Panc1 (cell line): ENCODE measurements around the gene PDZK1IP1. TPM values are rescaled to one million over a fixed set of nuclear protein-coding genes. Genes with fewer than 3 reads are reported as not detected.

Source experiments
- ATAC-seq: fragments of 200-7000 bp; cut with Tn5 transposase; 2 replicates; pipeline ENCODE4 v1.9.1; 2020; ENCODE audit warnings: mild to moderate bottlenecking, moderate library complexity
- BruUV-seq: library from RNA; stranded (reverse); fragments of 400-500 nt; replicated peaks from 2 replicates; lab custom pipeline; 2021; lab: Mats Ljungman, UMichigan
- CTCF ChIA-PET: fragments of 300-600 bp; sonication (Branson Sonifier 250); formaldehyde crosslinking; loops from one replicate; lab custom pipeline; 2022; ENCODE audit warnings: antibody characterized with exemption; lab: Charles Lee
- POLR2A ChIA-PET: fragments of 300-600 bp; sonication (Branson Sonifier 250); formaldehyde crosslinking; loops from one replicate; lab custom pipeline; 2022; ENCODE audit warnings: antibody characterized with exemption; lab: Charles Lee
- DNase-seq: peaks from one replicate; pipeline ENCODE4 v3.0.0-alpha.2; 2010; ENCODE audit warnings: low read depth, low spot score
- H3K27ac ChIP-seq: 2 replicates; pipeline ENCODE4 v1.5.1; 2011; ENCODE audit warnings: mild to moderate bottlenecking, low read length, inconsistent platforms
- H3K27me3 ChIP-seq: fragments of 200-500 bp; sonication (Bioruptor generic); 2 replicates; pipeline ENCODE4 v1.6.0; 2014; ENCODE audit warnings: low read length, inconsistent platforms; ENCODE audit not compliant: control insufficient read depth, insufficient read depth
- H3K36me3 ChIP-seq: fragments of 200-500 bp; sonication (Bioruptor generic); 2 replicates; pipeline ENCODE4 v1.5.1; 2014; ENCODE audit warnings: inconsistent platforms, mild to moderate bottlenecking, low read length, moderate library complexity; ENCODE audit not compliant: control insufficient read depth, insufficient read depth
- H3K4me1 ChIP-seq: 2 replicates; pipeline ENCODE4 v1.5.1; 2011; ENCODE audit warnings: inconsistent platforms, mild to moderate bottlenecking, low read length, moderate library complexity; ENCODE audit not compliant: control insufficient read depth, insufficient read depth
- H3K4me3 ChIP-seq, 2 experiments: 2 replicates each; pipeline ENCODE4 v1.5.1; 2011 to 2012; ENCODE audit warnings: low read depth in 2 of 2, low read length in 2 of 2, mild to moderate bottlenecking in 2 of 2, inconsistent platforms in 1 of 2, moderate library complexity in 1 of 2
- H3K9me3 ChIP-seq: fragments of 200-500 bp; sonication (Bioruptor generic); 2 replicates; pipeline ENCODE4 v1.5.1; 2014; ENCODE audit warnings: low read depth, mild to moderate bottlenecking, inconsistent platforms, low read length, moderate library complexity; ENCODE audit not compliant: control insufficient read depth, insufficient read depth
- POLR2AphosphoS5 ChIP-seq: IDR thresholded peaks from 2 replicates; pipeline ENCODE4 v1.6.1; 2012; ENCODE audit warnings: mild to moderate bottlenecking, low read depth, low read length, moderate library complexity
- SIN3A ChIP-seq: IDR thresholded peaks from 2 replicates; pipeline ENCODE4 v1.6.1; 2012; ENCODE audit warnings: low read depth, mild to moderate bottlenecking, low read length, moderate library complexity, borderline replicate concordance; ENCODE audit not compliant: insufficient read depth
- TCF7L2 ChIP-seq: IDR thresholded peaks from 2 replicates; pipeline ENCODE4 v1.6.1; 2011; ENCODE audit warnings: mild to moderate bottlenecking, low read depth, low read length, inconsistent platforms
- in situ Hi-C: cut with HindIII; loops from 2 replicates; pipeline ENCODE4 v1.10.0; 2016; ENCODE audit warnings: low sequenced_read_pairs, low pct_unique_long_range_greater_than_20kb
- intact Hi-C: fragments of 100-400 bp; cut with micrococcal nuclease; formaldehyde crosslinking; loops from one replicate; pipeline ENCODE4 v1.10.0; 2022; ENCODE audit not compliant: unreplicated experiment
- total RNA-seq: library from RNA; stranded (reverse); gene quantifications from one replicate; pipeline ENCODE4 v1.2.1, GENCODE V29; 2021; ENCODE audit not compliant: unreplicated experiment
- TF ChIP-seq, protein P1 (sequence below): fragments of 450-650 bp; IDR thresholded peaks from 2 replicates; pipeline ENCODE4 v1.5.1; 2017; ENCODE audit warnings: mild to moderate bottlenecking
- TF ChIP-seq, protein P2 (sequence below), 2 experiments: IDR thresholded peaks; 2 replicates each; pipeline ENCODE4 v1.6.1; 2011 to 2012; ENCODE audit warnings: low read depth in 2 of 2, control low read depth in 1 of 2, low read length in 1 of 2, mild to moderate bottlenecking in 1 of 2, moderate library complexity in 1 of 2; ENCODE audit not compliant: insufficient read depth in 1 of 2

The PDZK1IP1 gene
- total RNA-seq, 1 experiment from 2014 or later, result not detected

DNA sequence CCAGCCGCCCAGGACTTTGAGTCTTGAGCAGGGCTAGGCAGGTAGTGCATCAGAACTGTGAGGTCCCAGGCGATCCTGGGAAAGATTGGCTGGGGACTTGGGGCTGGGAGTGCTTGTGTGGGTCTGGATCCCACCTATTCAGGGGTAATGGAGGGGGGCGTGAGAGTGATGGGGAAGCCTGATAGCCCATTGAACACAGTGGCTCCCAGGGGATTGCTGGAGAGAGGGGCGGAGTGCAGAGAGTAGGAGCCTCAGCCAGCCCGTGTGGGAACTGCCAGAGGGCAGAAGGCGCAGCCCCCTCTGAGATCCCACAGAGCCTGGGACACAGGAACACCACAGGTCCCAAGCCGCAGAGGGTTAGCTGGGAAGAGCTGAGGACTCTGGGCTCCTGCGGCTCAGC is 19.3 kb upstream of the PDZK1IP1 start:
- Histone ChIP-seq H3K4me1 (no peaks in the 10 kb centered on the region), H3K4me3 (no peak overlapping the region), H3K9me3 (no peaks in the 10 kb centered on the region), H3K27me3 (no peaks in the 10 kb centered on the region; the same call in none of the 2 replicates), H3K36me3 (no peaks in the 10 kb centered on the region), H3K27ac (no peak overlapping the region)
- DNase-seq (no peak), ATAC-seq (no peak)
- intact Hi-C loops, result no loop called here
- no TSS peak for BruUV-seq
- in situ Hi-C loops, result no loop called here
- ChIA-PET CTCF (no interaction called here), POLR2A (no interaction called here)
- TF ChIP-seq TCF7L2 (no peak), POLR2AphosphoS5 (no peak)
- TF ChIP-seq, protein P1, sequence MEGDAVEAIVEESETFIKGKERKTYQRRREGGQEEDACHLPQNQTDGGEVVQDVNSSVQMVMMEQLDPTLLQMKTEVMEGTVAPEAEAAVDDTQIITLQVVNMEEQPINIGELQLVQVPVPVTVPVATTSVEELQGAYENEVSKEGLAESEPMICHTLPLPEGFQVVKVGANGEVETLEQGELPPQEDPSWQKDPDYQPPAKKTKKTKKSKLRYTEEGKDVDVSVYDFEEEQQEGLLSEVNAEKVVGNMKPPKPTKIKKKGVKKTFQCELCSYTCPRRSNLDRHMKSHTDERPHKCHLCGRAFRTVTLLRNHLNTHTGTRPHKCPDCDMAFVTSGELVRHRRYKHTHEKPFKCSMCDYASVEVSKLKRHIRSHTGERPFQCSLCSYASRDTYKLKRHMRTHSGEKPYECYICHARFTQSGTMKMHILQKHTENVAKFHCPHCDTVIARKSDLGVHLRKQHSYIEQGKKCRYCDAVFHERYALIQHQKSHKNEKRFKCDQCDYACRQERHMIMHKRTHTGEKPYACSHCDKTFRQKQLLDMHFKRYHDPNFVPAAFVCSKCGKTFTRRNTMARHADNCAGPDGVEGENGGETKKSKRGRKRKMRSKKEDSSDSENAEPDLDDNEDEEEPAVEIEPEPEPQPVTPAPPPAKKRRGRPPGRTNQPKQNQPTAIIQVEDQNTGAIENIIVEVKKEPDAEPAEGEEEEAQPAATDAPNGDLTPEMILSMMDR, result no peak

DNA sequence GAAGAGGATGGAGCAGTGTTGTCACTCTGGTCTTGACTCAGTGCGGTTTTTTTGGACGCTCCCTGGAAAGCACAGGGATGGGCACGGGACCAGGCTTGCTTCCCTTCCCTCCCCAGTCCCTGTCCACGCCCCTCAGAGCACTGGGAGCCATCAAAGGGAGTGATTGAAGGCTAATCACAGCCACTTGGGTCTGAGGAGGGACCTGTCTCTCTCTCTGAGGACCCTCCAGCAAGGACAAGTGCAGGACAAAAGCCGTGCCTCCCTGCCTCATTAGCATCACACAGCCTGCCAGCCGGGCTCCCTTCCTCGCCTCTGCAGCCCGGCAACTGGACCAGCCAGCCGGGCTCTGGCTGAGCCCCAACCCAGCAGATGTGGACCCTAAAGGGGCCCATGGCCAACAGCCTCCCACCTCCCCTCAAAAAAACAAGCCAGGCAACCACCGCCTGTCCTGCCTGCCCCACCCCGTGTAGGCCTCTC is 18.6 kb upstream of the PDZK1IP1 start:
- in situ Hi-C loops, result no loop called here
- Histone ChIP-seq H3K9me3 (no peaks in the 10 kb centered on the region), H3K27ac (no peak overlapping the region), H3K27me3 (no peaks in the 10 kb centered on the region; the same call in none of the 2 replicates), H3K4me1 (no peaks in the 10 kb centered on the region), H3K36me3 (no peaks in the 10 kb centered on the region), H3K4me3 (no peak overlapping the region)
- ChIA-PET POLR2A (no interaction called here), CTCF (no interaction called here)
- DNase-seq (no peak), ATAC-seq (no peak)
- intact Hi-C loops, result no loop called here
- no TSS peak for BruUV-seq
- TF ChIP-seq SIN3A (no peak), TCF7L2 (no peak), POLR2AphosphoS5 (no peak)
- TF ChIP-seq, protein P1, result no peak
- TF ChIP-seq, protein P2, sequence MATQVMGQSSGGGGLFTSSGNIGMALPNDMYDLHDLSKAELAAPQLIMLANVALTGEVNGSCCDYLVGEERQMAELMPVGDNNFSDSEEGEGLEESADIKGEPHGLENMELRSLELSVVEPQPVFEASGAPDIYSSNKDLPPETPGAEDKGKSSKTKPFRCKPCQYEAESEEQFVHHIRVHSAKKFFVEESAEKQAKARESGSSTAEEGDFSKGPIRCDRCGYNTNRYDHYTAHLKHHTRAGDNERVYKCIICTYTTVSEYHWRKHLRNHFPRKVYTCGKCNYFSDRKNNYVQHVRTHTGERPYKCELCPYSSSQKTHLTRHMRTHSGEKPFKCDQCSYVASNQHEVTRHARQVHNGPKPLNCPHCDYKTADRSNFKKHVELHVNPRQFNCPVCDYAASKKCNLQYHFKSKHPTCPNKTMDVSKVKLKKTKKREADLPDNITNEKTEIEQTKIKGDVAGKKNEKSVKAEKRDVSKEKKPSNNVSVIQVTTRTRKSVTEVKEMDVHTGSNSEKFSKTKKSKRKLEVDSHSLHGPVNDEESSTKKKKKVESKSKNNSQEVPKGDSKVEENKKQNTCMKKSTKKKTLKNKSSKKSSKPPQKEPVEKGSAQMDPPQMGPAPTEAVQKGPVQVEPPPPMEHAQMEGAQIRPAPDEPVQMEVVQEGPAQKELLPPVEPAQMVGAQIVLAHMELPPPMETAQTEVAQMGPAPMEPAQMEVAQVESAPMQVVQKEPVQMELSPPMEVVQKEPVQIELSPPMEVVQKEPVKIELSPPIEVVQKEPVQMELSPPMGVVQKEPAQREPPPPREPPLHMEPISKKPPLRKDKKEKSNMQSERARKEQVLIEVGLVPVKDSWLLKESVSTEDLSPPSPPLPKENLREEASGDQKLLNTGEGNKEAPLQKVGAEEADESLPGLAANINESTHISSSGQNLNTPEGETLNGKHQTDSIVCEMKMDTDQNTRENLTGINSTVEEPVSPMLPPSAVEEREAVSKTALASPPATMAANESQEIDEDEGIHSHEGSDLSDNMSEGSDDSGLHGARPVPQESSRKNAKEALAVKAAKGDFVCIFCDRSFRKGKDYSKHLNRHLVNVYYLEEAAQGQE (IDR thresholded peaks at IDR 0.05; ENCODE audit: insufficient read depth in 1 of 2, low read depth in 2 of 2, low read length in 1 of 2), result no peak
